Measurements from ENCODE around the gene LYPD6B.

GRCh38 chr2:149155988-149156387 is 117.5 kb downstream of the LYPD6B start:
- TF ChIP-seq CTCF (IDR thresholded peaks at IDR 0.05) (no peak), POLR2A (IDR thresholded peaks at IDR 0.05) (no peak)

Measured in lower leg skin (tissue), 3 donors.